DMS114 treated with DMSO at 0.1 percent for 48 hours (cell line): ENCODE data around the gene SOX6.

Experiments used
- DNase-seq: peaks from one replicate; lab custom pipeline; 2025; ENCODE audit not compliant: unreplicated experiment; lab: John Stamatoyannopoulos, UW

Gene SOX6

DNA sequence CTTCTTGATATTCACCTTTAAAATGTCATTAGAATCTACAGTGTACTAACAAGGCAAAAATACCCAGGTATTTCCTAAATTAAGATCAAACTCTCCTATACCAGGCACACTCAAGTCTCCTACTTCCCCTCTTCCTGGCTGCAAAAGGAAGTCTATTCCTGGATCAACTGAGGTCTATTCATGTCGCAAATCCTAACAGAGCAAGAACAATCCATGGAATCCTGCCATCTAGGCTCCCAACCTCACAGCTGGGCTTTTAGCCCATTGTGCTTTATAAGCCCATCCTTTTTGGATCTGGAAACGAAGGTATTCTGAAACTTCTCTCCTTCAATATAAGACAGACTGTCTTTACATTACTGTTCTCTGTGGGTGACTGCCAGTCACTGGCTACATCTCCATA is 161.8 kb downstream of the SOX6 start:
- DNase-seq = no peak

DNA sequence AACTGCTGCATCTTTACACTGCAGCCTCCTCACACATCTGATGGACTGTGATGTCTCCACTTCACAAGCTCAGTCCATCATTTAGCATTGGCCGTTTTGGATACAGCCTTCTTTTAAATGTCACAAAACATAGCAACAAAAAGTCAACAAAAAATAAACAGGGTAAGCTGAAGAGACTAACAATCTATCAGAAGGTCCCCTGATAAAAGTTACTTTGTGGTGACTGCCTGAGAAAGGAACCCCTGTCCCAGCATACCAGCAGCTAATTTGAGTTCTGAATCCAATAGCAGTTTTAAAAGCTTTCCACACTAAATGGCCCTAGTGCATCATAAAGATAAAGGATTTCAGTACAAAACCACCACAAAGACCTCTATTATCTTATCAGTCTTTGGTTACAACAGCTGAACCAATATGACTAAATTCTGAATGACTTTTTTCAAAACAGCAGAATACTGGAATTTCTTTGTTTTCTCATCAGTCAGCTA is 162.4 kb downstream of the SOX6 start:
- DNase-seq = no peak

DNA sequence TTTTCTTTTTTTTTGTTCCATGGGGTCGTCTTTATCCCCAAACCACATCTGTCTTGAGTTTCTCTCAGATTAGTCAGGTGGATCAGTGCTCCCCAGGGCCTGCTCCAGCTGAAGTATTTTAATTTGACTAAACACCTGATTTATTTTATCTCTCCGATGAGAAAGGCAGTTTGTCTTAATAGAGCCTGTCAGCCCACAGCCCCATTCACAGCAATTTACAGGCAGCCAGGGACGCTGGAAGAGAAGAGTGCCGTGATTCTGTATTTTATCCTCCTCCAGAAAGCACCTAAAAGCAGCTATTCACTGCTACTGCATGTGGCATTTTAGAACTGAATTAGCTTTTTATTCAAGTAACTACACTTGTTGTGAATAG is 164.5 kb downstream of the SOX6 start:
- no peak for DNase-seq

DNA sequence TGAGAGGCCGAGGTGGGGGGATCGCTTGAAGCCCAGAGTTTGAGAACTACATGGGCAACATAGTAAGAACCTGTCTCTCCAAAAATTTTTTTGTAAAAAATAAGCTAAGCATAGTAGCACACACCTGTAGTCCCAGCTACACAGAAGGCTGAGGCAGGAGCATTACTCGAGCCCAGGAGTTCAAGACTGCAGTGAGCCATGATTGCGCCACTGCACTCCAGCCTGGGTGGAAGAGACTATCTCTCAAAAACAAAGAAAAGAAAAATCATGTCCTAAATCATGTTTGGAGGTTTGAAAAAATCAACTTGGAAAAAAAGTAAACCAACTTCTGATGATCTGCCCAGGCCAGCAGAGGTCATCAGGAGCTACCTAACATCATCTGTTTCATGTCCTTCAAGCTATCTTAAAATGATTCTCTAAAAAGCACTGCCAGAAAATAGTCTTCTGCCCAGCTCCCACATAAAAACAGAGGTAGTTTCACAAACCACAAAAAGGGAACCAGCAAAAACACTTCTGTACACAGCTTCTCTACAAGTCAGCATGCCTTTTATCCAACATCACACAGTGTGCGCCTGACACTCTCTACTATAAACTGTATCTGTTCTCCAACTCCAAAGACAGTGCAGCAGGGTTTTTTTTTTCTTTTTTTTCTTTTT is 165.0 kb downstream of the SOX6 start:
- no peak for DNase-seq

DNA sequence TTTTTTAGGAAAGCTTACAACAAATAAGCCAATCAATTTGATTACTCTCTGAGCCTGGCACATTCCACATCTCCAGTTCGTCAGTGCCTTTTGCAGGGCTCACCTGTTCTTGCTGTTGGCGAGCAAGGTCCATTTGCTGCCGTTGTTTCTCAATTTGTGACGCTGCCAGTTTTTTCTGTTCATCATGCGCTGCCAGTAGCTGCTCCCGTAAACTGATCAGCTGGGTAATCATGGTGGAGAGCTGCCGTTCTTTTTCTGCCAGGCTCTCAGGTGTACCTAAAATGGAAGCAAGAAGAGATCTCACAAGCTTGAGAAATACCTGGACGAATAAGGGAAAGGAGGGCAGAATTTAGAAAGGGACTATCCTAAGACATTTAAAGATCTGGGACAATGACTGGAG is 169.7 kb downstream of the SOX6 start:
- DNase-seq = no peak

DNA sequence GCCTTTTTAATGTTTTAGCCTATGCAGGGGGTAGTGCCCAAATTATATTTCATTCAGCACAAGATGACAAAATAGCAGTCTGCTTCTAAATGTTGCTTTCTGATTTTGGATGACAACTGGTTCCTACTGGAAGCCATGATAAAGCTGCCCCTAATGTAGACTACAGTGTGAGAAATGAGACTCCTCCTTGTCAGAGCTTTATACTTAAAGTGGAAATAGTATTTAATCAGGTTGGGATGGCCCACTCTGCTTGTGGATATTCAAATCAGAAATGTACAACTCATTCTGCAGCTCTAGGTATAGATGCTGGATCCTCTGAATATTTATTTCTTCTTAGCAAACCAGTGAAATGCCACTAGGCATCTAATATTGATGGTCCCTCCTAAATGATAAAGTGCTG is 171.3 kb downstream of the SOX6 start:
- DNase-seq = no peak

DNA sequence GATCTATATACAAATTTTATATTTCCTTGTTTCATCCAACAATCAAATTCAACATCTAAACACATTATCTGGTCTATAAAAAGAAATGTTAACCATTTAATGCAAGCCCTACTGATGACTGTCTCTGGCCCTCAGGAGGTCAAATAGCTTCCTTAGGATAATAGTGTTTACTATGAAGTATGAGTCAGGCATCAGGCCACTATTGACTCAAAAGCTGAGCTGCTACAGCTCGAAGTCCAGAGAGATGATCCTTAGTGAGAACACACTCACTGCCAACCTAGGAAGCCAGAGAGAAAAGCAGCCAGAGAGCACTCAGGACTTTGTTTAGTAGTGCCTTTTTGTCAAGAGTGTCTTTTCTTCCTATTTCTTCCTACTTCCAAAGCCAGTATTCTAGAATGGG is 171.8 kb downstream of the SOX6 start:
- no peak for DNase-seq

DNA sequence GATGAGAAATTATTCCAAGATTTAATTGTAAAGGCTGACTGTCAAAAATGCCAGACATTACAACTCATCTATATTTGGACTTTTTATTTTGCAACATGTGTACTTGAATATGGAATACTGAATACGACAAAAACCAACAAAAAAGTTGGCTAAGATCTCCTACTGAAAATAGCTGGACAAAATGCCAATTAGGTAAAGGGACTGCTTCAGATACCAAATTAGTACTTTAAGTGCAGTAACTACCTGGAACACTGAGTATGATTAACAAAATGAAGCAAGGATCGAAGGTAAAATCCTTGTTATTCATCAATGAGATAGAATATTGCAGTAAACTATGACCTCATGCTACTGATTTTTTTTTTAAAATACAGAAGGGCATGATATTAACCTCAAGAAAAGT is 173.8 kb downstream of the SOX6 start:
- no peak for DNase-seq

DNA sequence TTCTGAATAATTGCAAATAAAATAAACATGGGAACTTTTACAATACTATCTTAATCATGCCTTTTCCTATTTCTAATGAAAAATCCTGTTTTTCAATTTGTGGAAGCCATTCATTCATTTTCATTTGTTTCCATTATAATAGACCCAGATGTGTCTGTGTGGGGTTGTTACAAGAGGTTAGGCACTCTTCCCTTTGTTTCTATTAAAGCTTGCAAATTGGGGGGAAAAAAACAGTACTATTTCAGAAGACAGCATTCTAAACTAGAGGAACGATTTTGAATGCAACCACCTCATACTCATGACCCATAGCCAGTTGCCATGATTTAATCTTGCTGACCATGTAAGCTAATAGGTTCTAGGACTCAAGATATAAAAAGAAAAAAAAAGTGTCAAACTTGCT is 175.5 kb downstream of the SOX6 start:
- no peak for DNase-seq

DNA sequence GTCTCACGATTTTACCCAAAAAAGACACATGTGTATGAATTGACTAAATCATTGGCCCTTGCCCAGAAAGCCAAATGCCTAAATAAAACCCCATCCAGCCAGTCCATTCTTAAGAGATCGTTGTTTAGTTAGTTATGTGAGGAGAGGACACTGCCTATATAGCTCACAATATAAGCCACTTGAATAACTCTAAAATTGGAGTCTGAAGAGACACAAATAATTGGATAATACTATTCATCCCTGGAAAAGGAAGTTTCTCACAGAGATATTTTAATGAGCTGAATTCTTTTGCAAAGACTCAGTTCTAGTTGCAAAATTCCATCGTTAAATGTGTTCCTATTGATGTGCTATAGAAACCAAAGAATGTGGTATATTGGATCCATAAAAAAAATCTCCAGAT is 176.7 kb downstream of the SOX6 start:
- no peak for DNase-seq

DNA sequence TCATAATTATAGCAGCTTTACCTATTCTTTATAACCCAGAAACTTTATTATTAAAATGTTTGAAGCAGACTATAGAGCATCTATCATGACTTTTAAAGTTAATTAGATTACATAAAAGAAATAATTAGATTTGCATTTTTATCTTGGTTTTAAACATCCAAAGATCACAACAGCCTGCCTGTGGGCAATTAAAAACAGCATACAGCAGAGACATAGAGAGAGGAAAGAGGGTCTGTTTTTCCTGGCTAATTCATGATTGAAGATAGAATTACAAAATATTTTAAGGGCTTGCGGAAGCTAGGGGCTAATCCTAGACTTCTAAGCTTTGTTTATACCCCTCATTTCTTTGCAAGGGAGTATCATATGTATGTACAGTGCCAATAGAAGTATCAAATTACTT is 178.1 kb downstream of the SOX6 start:
- no peak for DNase-seq

DNA sequence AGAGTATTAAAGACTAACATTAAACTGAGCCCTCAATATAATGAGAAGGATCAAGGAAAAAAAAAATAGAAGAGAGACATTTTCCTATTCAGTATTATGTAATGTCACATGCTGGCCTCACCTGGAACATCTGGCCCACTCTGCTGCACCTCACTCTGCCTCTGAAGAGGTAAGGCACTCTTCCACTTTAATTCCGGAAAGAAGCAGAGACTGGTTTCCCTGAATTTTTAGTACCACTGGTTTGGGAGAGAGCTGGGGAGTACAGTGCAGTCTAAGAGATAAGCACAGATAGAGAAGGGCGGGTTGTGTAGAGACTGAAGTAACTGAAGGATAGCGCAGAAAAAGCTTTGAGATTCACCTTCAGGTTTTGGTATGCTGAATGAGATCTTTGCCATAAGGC is 178.7 kb downstream of the SOX6 start:
- no peak for DNase-seq

DNA sequence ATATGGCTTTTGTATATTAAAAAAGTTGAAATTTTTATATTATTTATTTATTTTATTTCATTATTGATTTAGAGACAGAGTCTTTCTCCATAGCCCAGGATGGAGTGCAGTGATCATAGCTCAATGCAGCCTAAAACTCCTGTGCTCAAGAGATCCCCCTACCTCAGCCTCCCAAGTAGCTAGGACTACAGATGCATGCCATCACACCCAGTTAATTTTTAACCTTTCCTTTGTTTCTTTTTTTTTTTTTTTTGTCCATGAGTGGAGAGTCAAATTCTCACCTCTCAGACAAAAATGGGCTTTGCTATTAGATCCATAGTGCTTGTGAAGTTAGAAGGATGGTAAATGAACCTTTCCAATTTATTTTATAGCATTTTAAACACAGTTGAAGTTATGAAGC is 182.5 kb downstream of the SOX6 start:
- DNase-seq = no peak

DNA sequence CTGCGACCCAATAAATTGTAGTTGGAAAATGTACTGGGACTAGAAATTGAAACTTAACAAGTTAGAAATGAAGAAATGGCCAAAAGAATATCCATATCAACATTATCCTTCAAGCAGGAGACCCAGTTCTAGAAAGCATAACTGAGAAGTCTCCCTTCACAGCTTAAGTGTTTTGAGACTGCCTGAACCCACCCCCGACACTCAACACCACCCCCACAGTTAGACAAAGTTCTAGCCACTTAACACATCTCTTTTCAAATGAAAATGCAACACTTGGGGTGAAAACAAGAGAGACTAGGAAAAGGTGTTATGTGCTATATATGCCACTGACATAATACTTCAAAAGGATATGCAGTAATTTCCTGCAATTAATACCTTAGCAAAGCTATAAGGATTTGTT is 184.5 kb downstream of the SOX6 start:
- no peak for DNase-seq

DNA sequence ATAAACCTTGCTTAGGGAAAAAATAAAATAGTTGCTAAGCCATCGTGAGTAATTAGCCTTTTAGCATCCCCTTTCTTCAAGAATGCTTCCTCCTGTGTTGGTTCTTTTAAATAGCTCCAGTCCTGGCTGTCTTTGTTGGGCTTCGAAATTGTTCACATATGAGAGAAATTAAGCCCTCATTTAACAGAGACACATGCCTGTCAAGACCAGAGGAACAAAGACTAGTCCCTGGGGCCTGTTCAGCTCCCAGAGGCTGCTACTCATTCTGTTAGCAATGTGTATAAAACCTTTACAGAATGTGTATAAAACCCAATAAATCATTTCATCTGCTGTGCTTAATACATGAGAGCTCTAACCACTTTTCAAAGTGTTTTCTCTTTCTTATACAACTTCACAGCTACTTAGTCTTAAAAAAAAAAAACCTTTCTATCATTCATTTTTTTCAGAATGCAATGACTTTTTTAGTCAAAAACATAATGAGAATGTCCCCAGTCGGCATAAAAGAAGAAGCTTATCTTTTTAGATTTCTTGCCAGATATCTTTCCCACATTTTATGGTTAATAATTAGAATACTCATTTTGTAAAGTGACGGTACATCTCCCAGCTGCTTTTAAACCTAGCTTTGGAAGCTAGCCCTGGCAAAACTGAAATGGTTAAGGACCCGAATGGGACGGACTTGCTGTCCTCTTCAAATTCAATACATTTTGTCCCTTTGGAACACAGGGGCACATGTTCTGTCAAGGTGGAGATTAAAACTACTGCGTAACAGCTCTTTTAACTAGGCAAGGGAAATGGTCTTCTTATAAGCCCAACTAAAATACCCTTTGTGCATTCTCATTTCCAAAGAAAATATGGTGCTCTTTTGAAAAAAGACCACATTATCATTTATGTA is 186.1 kb downstream of the SOX6 start:
- DNase-seq = no peak

DNA sequence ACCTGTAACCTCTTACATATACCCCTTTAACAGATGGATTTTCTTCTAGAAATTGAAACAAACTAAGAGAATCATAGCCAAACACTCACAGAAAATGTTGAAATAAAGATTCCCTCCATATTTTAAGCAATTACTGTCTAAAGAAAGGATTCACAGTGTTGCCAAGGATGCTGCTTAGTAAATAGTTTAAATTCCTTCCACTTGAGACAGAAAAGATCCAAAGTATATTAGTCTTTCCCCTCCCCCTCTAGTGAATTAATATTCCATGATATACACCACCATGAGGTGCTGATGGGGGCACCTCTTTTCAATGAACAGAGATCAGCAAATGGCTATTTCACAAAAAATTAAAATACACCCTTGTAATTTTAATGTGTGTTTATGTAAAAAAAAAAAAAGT is 186.8 kb downstream of the SOX6 start:
- DNase-seq = no peak

DNA sequence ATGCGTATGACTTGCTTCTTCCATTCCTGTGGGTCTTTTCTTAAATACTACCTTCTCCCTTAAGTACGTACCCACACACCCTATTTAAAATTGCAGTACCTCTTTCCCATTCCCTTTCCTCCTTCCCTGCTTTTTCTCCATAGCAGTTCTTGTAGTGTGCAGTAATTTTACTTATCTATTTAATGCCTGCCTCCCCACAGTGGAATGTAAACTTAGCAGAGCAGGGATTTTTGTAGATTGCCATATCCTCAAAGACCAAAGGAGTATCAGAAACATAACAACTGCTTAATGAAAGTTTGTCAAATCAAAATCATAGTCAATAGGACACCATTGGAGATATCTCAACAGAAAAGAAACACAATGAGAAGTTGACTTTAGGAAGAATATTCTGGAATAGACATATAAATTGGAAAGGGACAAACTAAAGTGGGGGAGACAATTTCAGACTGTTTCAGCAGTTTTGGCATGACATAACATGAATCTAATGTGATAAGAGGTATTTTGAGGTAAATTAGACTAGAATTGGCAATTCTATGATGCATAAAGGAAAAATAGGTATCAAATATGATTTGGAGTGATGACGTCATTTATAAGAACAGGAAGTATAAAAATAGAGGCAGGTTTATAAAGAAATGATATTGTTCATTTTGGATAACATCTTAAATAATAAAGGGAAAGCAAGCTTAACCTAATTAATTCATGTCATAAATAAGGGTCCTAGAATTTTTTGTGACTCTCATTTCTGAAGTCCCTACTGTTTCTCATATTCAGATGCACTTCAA is 188.4 kb downstream of the SOX6 start:
- no peak for DNase-seq

DNA sequence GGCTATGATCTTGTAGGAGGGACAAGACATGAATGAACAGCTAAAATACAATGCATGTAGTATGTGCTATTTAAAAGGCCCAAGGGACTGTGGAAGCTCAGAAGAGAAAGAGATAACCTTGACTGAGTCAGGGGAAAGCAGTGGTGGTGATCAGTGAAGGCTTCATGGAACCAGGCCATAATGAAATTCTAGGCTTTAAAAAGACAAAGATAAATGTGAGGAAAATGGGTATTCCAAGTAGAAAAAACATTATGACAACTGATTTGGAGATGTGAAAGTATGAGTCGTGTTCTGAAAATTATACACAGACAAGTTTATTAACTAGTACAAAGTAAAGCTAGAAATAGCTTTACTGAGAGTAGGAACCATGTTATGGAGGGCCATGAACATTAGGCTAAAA is 189.8 kb downstream of the SOX6 start:
- DNase-seq = no peak

DNA sequence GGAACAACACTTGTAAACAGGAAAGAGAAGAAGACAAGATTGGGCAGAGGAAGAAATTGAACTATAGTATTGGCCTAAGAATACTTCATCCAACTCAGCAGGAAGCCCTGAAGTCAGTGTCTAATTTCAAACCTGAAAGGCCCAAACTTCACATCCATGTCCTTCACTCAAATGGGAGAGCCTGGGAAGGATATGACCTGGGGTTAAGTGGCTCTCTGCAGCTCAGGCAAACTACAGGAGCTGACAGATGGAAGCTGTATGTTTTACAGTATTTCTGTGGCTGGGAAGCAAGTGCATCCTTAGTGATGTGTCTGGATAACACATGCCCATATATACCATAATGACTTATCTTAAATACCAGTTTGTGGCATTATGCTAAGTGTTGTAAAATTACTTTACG is 196.2 kb downstream of the SOX6 start:
- no peak for DNase-seq

DNA sequence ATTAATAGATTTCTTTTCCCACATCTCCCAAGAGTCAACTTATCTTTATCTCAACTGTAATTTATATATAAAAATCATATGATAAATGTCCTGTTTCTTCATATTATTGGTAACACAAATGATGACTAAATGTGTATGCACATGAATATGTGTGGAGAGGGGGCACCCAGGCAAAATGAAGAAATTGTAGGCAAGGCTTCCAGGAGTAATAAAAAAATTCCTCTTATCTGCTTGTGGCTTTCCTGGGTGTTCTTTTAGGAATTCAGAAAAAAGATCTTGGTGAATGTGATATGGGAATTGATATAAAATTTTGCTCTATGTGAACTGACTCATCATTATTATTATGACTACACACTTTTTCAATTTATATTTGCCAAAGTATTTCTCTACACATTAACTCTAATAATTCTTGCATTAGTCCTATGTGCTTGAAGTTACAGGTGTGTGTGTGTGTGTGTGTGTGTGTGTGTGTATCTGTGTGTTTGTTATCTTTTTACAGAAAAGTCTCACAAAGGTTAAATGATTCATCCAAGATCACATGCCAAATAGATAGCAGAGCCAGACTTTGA is 197.8 kb downstream of the SOX6 start:
- no peak for DNase-seq

DNA sequence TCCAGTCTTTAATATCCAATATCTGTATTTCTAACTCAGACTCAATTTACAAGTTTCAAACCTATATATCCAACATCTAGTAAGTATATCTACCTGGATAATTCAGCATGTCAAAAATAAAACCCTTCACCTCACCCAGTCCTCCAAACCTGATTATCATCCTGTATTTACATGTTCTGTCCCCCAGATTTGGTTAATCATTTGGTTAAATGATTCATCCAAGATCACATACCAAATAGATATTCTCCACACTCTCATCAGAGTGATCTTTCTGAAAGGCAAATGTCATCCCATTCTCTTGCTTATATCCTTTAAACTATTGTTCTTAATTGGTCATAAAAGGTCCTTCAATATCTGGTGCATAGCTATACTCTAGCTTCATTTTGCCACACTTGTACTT is 199.0 kb downstream of the SOX6 start:
- DNase-seq = no peak

DNA sequence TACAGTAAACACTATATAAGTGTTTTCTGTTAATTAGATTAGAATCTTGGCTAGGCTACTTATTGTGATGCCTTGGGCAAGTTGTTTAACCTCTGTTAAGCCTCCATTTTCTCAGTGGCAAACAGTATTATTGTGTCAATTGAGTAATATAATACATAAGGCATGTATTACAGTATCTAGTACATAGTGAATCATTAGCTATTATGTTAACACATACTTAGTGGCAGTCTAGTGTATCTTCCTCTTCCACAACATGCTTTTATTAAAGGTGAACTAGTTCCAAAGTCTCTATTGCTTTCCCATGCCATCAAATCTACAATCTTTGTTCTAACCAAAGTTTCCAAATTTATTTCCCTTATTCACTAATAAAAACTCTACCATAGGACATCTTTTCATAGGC is 200.9 kb downstream of the SOX6 start:
- DNase-seq = no peak
